ENCODE measurements around the gene TDRD9.

DNA sequence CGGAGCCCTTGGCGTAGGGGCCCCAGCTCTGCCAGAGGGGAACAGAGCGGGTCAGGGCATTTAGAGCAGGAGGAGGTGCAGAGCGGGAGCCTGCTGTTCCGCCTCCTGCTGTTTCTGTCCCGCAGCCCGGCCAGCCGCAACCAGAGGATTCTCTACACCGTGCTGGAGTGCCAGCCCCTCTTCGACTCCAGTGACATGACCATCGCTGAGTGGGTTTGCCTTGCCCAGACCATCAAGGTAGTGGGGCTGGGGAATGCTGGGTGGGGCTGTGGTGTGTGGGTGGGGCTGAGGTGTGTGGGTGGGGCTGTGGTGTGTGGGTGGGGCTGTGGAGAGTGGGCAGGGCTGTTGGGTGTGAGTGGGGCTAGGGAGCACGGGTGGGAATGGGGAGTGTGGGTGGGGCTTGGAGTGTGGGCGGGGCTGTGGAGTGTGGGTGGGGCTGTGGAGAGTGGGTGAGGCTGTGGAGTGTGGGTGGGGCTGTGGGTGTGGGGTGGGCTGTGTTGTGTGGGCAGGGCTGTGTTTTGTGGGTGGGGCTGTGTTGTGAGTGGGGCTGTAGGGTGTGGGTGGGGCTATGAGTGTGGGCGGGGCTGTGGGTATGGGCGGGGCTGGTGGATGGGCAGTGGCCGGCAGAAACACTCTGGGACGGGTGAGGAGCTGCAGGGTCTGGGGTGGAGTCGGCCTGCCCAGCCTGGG lies 165.3 kb downstream of the TDRD9 start:
- TF ChIP-seq CTCF (IDR thresholded peaks at IDR 0.05 in 4 of 5, conservative IDR thresholded peaks at IDR 0.05 in 1 of 5) (no peak), POLR2A (IDR thresholded peaks at IDR 0.05) (no peak)
